Left ventricle myocardium inferior (tissue), 1 donor: ENCODE results near the gene DTX4. TPM values are rescaled to one million over a fixed set of nuclear protein-coding genes. Genes with fewer than 3 reads are reported as not detected.
A peak's percentile ranks its signal among the peaks of the same experiment; 100 is the strongest.

Experiments used
- DNase-seq: peaks from one replicate; pipeline ENCODE4 v3.0.0-alpha.2; 2020
- H3K27ac ChIP-seq: fragments of 200-600 bp; replicated peaks from 2 replicates; pipeline ENCODE4 v1.8.0; 2021
- H3K27me3 ChIP-seq: fragments of 200-600 bp; 2 replicates; pipeline ENCODE4 v1.8.0; 2021; ENCODE audit warnings: low read depth
- H3K36me3 ChIP-seq: fragments of 200-600 bp; 2 replicates; pipeline ENCODE4 v1.8.0; 2021
- H3K4me1 ChIP-seq: fragments of 200-600 bp; 2 replicates; pipeline ENCODE4 v1.8.0; 2021
- H3K4me3 ChIP-seq: fragments of 200-600 bp; 2 replicates; pipeline ENCODE4 v1.8.0; 2021; ENCODE audit warnings: mild to moderate bottlenecking, moderate library complexity
- H3K9me3 ChIP-seq: fragments of 200-600 bp; replicated peaks from 2 replicates; pipeline ENCODE4 v1.8.0; 2021
- intact Hi-C: fragments of 100-400 bp; cut with micrococcal nuclease; formaldehyde crosslinking; loops from one replicate; pipeline ENCODE4 v1.11.0; 2022
- total RNA-seq: library from RNA; stranded (reverse); fragmentation: NEBNext Ultra II Directional; extraction: Animal tissue kit (Norgen Biotek cat#: 25700); gene quantifications from one replicate; pipeline ENCODE4 v1.2.1, GENCODE V29; 2021
- TF ChIP-seq, protein P1 (sequence below): fragments of 200-600 bp; IDR thresholded peaks from 2 replicates; pipeline ENCODE4 v1.8.0; 2021; ENCODE audit warnings: antibody characterized with exemption, mild to moderate bottlenecking, borderline replicate concordance
- donor health status: DM: no; HTN: yes; CAD: no; lungs with severe emphysema.

Gene DTX4
- total RNA-seq, 1 donor from 2014 or later: 1.8 TPM

- H3K27me3 ChIP-seq: no peaks in the 10 kb centered on the region
- TF ChIP-seq, protein P1, sequence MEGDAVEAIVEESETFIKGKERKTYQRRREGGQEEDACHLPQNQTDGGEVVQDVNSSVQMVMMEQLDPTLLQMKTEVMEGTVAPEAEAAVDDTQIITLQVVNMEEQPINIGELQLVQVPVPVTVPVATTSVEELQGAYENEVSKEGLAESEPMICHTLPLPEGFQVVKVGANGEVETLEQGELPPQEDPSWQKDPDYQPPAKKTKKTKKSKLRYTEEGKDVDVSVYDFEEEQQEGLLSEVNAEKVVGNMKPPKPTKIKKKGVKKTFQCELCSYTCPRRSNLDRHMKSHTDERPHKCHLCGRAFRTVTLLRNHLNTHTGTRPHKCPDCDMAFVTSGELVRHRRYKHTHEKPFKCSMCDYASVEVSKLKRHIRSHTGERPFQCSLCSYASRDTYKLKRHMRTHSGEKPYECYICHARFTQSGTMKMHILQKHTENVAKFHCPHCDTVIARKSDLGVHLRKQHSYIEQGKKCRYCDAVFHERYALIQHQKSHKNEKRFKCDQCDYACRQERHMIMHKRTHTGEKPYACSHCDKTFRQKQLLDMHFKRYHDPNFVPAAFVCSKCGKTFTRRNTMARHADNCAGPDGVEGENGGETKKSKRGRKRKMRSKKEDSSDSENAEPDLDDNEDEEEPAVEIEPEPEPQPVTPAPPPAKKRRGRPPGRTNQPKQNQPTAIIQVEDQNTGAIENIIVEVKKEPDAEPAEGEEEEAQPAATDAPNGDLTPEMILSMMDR: no peak
- H3K4me1 ChIP-seq: peaks cover 34% of the 10 kb centered on the region
- peak overlapping the region; percentile 77 for H3K27ac ChIP-seq
- DNase-seq: no peak
- intact Hi-C loops: no loop called here
- H3K9me3 ChIP-seq: no peaks in the 10 kb centered on the region
- H3K36me3 ChIP-seq: no peaks in the 10 kb centered on the region
- no peak overlapping the region for H3K4me3 ChIP-seq
These were observed 52.5 kb downstream of the DTX4 start for GRCh38 chr11:59224351-59224928.

DNA sequence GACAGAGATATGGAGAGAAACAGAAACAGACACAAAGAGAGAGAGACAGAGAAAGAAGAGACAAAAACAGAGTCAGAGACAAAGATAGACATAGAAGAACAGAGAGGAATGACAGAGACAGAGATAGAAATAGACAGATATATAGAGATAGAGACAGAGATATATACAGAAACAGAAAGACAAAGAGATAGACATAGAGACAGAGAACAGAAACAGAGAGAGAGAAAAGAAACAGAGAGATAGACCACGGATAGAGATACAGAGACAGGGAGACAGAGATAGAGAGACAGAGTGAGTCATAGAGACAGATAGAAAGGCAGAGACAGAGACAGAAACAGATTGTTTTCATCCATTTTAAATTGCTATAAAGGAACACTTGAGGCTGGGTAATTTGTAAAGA lies 53.1 kb downstream of the DTX4 start:
- Histone ChIP-seq H3K4me3 (no peak overlapping the region), H3K27ac (peak overlapping the region; percentile 77), H3K27me3 (no peaks in the 10 kb centered on the region), H3K4me1 (peaks cover 34% of the 10 kb centered on the region), H3K9me3 (no peaks in the 10 kb centered on the region), H3K36me3 (no peaks in the 10 kb centered on the region)
- TF ChIP-seq, protein P1: no peak
- no peak for DNase-seq
- intact Hi-C loops: no loop called here

DNA sequence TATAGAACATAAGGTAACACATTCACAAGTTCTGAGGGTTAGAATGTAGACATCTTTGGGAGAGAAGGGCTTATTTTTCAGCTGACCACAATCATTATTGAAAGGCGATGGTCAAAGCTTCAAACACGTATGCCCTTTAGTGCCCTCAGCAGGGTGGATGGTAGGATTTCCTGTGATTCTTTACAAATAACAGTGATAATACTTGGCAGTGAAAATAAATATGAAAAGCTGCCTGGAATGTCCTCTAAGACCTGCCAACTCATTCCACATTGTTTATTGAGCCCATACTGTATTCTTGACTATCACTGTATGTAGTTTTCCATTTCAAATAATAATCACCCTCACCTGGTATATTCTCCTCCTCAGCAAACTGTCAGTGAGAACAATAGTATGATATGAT lies 54.5 kb downstream of the DTX4 start:
- Histone ChIP-seq H3K27me3 (no peaks in the 10 kb centered on the region), H3K9me3 (peaks cover 5% of the 10 kb centered on the region), H3K27ac (peak overlapping the region; percentile 47), H3K36me3 (no peaks in the 10 kb centered on the region), H3K4me1 (peaks cover 34% of the 10 kb centered on the region), H3K4me3 (no peak overlapping the region)
- TF ChIP-seq, protein P1: no peak
- intact Hi-C loops: no loop called here
- no peak for DNase-seq

- TF ChIP-seq, protein P1: no peak
- DNase-seq: no peak
- no peaks in the 10 kb centered on the region for H3K4me1 ChIP-seq
- H3K36me3 ChIP-seq: no peaks in the 10 kb centered on the region
- H3K4me3 ChIP-seq: no peak overlapping the region
- H3K27me3 ChIP-seq: no peaks in the 10 kb centered on the region
- no peak overlapping the region for H3K27ac ChIP-seq
- peaks cover 53% of the 10 kb centered on the region for H3K9me3 ChIP-seq
- intact Hi-C loops: no loop called here
These were observed 68.4 kb downstream of the DTX4 start for GRCh38 chr11:59240322-59240721.

DNA sequence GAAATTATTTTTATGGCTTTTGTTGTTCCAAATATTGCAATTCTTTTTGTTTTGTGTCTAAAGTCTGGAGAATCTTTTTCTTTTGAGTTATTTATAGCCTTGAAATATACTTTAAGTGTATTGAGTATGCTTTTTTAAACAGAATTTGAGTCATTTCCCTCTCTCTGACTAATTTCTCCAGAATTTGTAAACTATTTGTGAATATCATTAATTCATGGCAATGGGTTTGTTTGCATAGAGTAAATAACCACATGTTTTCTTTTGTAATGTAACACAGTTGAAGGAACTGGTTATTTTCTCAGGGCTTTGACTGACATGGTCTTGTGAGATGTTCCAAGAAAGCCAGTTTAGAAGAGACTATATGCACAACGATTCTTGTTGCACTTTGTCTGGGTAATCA lies 71.7 kb downstream of the DTX4 start:
- TF ChIP-seq, protein P1: no peak
- H3K27ac ChIP-seq: no peak overlapping the region
- H3K36me3 ChIP-seq: no peaks in the 10 kb centered on the region
- H3K4me3 ChIP-seq: no peak overlapping the region
- intact Hi-C loops: no loop called here
- DNase-seq: no peak
- H3K9me3 ChIP-seq: peaks cover 24% of the 10 kb centered on the region
- H3K27me3 ChIP-seq: no peaks in the 10 kb centered on the region
- H3K4me1 ChIP-seq: peaks cover 16% of the 10 kb centered on the region
